Glomerular visceral epithelial cell (primary cell): Measurements from ENCODE around the gene WDR1.

ENCODE experiments used
- DNase-seq: peaks from one replicate; pipeline ENCODE4 v3.0.0-alpha.2; 2016; ENCODE audit errors: extremely low spot score

Gene WDR1, protein sequence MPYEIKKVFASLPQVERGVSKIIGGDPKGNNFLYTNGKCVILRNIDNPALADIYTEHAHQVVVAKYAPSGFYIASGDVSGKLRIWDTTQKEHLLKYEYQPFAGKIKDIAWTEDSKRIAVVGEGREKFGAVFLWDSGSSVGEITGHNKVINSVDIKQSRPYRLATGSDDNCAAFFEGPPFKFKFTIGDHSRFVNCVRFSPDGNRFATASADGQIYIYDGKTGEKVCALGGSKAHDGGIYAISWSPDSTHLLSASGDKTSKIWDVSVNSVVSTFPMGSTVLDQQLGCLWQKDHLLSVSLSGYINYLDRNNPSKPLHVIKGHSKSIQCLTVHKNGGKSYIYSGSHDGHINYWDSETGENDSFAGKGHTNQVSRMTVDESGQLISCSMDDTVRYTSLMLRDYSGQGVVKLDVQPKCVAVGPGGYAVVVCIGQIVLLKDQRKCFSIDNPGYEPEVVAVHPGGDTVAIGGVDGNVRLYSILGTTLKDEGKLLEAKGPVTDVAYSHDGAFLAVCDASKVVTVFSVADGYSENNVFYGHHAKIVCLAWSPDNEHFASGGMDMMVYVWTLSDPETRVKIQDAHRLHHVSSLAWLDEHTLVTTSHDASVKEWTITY

DNA sequence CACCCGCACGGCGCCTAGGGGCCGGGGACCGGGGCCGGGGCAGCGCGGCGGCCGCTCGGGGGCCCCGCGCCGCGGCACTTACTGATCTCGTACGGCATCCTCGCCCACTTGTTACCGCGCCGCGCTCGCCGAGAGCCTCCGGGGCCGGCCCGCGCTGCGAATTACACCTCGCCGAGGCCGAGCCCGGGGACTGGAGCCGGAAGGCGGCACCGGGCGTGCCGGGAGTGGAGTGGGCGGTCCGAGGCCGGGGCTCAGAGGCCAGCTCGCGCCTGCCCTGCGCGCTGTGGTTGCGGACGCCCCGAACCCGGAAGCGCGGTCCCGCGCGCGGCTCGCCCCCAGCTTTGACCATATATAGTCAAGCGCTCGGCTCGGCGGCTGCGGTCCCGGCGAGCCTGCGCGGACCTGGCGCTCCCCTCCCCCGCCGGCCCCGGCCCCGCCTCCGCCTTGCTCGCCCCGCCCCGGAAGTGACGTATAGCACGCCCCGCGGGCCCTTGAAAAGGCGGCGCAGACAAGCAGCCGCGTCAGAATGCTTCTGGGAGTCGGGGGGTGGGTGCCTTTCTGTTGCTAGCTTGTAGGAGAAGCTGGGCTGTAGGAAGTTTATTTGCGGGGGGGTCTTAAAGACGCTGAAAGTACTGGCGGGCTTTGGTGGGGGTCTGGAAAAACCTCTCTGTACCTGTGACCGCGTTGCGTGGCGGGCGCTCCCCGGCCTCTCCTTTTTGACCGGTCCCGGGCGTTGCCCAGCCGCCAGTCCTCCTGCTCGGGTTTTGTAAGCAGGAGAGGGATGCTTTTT lies at the start of gene WDR1:
Gene WDR1 (minus strand): TSS at position 231 of the 790 bp plus-strand sequence. CDS start 133 bp downstream, at position 98.
- peak; percentile 98 for DNase-seq

DNA sequence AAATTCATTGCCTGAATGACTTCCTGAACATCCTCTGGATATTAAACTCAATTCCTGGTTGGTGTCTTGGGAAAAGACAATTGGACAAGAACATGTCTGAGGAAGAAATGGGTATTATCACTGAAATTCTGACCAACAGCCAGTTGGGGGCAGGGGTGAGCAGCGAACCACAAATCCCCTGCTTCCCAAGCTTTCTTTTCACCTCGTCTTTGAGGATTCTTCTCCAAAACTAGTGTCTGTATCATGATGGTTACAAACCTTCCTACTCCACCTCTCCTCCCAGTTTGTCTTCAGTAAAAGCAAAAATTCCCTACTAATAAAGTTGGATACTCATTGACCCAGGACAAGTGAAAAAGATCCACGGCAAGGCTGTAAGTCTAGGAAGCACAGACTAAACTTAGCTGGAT lies 48.3 kb upstream of the WDR1 start:
- peak; percentile 38 for DNase-seq

DNA sequence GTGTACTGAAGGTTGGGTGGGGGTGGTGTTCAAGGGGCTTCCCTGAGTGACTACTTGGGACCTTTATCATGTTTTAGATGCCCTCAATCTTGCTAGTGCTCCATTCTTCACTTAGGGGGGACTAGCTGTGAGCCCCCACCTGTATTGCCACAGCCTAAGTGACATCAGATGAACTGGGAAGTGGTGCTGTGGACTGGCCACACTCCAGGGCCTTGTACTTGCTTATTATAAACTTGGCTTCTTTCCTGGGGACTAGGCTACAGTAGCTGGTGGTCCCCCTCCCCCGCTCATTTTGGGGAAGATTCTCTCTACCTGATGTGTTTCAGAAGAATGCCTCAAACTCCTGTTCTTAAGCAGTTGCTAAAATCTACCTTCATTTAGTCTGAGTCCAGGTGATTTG lies 46.7 kb upstream of the WDR1 start:
- DNase-seq, result no peak

DNA sequence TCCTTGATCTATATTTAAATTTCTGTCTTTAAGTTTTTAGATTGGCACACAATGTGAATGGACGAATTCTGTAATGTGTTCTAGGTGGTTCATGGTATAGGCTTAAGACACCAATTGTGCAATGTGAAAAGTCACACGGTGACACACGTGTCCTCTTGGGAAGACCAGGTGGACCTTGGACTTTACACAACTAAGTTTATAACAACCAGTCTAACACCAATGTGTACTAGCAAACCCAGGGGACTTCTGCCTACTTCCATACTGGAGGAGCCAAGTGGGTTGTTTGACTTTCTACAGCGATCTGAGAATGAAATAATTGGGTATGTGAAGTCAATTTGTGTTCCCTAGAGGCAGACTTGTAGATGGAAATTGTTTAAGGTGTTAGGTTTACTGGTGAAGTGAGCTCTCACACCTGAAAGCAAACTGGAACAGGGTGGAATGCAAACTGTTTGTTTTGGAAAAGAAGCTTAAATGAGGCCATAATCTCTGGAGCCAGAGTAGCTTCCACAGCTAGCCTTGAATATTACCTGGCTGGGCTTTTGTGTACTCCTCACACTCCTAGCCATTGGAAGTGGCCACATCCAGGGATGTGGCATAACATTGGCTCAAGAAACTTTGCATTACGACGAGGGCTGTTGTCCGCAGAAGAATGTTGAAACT lies 45.9 kb upstream of the WDR1 start:
- no peak for DNase-seq

DNA sequence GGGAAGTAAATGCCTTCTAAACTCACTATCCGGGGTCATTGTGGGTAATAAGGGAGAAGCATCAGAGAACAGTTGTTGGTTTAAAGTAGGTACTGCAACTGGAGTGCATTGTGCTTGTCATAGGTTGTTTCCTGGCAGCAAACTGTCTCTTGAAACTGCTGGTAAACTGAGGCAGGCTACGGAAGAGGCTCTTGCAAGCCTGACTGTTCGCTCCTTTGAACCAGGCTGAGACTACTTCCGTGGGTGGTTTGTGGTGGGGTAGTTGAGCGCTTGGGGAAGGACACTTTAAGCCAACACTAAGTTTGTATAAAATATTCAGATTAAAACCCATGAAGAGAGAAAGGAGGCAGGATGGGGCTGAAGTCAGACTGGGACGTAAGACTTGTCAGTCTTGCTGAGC lies 45.2 kb upstream of the WDR1 start:
- no peak for DNase-seq

DNA sequence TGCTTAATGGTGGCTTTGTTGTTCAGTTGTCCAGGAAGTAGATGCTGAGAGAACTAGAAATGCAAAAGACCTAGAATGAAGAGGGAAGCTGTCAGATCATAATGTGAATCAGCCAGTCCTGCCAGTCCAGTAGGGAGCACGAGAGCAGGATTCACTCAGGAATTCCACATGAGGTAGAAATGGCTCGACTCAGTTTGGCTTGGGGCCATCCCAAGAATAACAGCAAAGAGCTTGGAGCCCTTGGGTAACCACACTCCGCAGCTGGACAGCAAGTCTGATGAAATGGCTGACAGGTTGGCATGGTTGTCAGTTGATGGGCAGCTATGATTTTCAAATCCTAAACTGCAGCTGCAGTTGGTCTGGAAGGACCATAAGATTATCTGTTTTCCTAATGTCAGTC lies 44.5 kb upstream of the WDR1 start:
- DNase-seq, result peak; percentile 45

DNA sequence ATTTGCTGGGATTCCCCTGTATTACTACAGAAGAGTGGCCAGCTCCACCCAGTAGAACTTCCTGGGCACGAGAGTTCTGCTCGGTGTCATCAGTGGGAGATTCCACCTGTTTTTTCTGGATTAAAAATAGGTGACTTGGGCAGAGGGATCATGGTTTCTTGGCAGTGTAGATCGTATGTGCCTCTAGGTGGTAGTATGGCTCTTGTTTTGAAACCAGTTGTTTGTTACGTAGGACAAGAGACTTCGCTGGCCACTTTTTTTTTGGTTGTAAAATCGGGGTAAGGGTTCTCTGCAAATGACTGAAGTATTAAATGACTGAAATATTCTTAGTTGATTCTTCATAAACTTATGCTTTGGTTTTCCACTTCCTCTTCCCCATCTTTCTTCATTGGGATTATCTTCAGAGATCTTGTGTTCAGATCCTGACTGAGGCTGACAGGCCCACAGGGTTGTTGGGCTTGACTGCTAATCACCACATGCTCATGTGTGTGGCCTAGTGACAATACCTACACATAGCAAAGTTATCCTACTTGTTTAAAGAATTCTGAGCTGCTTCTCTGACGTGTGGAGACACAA lies 43.8 kb upstream of the WDR1 start:
- no peak for DNase-seq

DNA sequence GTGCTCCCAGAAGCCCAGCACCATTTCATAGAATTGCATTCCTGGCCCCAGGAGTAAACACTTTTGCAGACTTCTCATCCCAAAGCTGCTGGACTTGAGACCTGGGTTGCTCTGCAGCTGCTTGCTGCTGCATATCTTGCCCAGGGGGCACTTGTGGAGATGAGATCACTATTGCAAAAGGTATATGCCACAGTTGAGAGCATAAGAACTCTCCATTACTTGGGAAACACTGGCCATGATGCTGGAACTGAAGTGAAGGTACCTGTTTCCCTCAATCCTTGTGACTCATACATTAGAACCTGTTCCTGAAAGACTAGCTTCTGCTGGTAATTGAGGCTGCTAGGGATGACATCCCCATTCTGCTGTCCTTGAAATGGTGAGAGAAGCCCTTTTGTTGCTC lies 43.1 kb upstream of the WDR1 start:
- no peak for DNase-seq

DNA sequence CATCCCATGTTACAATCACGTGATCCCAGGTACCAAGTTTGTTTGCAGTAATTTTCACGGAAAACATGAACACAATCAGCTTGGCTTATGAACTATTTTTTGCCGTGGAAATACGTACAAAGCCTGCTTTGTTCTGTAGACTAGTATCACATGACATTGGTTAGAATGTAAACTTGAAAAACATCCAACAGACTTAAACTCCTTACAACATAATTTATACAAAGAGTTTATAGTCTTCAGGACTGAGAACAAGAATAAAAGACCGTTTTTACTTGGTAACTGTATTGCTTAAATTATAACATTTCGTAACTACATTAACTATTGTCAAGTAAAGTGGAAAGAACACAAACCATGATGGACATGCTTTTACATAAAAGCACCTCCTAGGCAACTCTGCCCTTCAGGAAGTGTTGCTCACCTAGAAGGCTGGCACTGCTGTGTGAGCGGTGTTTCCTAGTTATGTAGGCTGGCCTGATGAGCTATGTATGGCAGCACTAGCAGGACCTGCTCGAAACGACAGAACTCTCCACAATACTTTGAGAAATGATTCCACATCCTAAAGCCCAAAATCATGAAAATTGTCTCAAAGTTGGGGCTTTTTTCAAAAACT lies 41.8 kb upstream of the WDR1 start:
- no peak for DNase-seq

DNA sequence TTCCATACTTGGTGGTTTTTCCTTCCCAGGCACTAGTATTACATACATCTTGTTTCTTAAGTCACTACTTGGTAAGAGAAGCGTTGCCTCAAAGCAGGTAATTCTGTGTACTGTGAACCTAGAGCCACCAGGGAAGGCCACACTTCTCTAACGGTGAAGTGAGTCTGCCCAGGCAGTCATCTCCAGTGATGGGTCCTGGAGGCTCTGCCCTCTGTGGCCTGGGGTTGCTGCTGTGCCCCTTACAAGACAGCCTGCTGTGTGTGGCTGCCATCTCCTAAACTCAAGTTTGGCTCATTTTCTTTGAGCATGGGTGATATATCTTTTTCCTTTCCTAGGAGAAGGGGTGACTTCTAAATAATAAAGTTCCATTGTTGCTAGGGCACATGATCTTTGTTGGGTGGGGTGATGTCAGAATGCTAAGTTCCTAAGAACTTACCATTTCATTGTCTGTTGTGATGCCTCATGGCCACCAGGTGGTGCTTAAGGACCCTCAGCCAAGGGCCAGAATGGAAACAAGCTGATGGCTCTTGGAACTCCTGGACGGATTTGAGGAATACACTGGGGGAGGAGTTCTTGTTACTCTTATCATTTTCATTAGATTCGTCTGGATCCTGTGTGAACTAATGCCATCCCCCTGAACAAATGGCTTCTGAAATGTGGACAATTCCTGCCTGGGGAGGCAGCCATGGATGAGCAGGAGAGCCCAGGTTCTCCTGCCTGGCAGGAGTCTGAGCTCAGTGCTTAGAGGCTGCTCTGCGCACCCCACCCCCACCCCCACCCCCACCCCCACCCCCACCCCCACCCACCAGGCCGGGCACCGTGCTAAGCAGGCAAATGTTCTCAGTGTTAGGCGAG lies 41.1 kb upstream of the WDR1 start:
- DNase-seq, result peak; percentile 66

DNA sequence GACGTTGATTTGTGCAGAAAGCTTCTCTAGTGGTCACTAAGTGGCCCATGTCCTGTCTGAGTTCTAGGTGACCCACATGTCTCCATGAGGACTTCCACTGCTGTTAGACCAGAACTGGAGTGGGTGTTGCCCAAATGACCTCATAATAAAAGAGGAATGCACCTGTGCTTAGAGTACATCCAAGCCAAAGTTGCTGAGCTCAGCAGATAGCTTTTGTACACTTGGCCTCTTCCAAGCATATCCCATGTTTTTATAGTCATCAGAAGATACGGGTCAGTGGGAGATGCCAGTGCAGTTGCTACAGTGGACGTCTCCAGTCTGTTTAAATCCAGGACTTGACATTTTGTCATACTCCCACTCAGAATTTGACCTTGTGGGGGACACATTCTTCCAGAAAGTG lies 37.6 kb upstream of the WDR1 start:
- DNase-seq, result no peak

DNA sequence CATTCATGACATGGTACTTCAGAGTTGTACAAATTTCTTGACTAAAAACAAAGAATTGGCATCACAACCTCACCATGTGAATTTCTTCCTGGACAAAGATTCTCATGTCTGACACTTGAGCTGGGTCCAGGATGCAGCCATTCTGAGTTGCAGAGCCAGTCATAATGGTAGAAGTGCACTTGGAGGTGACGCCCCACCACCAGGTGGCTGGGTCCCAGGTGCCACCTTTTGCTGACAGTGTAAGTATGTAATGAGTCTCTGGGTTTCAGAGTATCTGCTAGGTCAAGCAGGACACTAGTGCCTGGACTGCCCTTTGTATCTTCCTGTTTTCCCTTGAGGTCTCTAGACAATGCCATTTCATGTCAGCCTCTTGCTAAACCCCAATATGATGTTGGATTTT lies 36.6 kb upstream of the WDR1 start:
- no peak for DNase-seq

DNA sequence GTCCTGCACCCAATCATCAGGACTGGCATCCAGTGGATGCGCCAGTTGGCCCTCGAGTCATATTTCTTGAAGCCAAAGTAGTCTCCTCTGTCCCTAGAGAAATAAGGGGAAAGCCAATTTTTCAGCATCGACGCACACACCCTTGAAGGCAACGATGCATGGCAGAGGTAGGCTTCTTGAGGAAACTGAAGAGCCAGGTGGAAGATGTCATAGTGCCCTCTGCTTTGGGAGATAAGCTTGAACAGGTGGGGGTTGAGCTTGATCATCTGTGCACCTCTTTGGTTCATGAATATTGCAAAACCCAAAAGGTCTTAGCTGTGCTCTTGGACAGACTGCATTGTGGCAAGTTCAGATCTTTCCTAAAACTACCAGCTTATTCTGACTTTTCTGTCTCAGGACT lies 34.6 kb upstream of the WDR1 start:
- no peak for DNase-seq

DNA sequence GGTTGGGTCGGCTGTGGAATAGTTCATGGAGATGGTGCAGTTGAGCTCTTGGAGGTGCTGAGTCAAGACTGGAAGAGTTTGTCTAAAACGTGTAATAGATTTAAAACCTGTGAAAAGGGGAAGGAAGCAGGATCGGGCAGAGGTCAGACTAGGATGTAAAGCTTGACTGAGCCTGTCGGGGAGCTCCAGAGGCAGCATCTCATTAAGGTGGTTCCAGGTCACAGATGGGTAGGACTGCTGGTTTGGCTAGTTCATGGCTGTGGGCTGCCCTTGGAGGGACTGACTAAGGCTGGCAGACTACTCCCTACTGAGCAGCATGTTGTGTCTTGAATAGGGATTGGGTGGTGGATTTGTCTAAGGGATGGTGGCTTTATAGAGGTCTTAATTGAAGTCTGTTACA lies 28.4 kb upstream of the WDR1 start:
- DNase-seq, result no peak

DNA sequence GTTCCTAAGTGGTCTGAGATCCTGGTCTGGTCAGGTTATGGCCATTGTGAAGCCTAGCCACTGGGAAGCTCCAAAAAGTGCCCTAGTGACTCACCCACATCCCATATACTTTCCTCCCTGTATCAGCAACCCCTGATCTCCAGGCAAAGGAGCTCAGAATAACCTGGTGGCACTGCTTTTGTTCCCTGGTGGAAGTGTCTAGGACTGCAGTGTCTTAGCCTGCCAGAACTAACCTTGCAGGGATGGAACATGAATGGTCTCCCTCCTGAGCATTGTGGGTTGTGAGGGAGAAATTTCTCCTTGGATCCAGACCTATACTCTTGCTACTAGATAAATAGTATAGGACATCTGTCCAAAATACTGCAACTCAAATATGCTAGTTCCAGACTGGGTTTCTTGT lies 27.9 kb upstream of the WDR1 start:
- no peak for DNase-seq

DNA sequence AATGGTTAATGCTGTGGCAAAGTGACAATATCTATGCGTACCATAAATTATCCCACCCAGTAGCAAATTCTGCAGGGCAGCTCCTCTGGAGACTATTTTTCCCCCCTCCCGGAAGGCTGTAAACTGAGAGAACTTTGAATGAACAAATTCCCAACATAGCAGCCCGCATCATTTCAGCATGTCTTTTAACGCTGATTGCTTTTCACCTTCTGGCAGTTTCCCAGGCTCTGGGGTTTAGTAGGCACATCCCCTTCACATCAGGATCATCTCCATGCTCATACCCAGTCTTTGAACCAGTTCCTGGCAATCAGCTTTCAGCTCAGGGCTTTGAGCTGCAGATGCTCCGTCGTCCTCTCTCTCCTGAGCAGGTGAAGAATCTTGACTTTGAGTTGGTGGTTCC lies 26.6 kb upstream of the WDR1 start:
- DNase-seq, result no peak

DNA sequence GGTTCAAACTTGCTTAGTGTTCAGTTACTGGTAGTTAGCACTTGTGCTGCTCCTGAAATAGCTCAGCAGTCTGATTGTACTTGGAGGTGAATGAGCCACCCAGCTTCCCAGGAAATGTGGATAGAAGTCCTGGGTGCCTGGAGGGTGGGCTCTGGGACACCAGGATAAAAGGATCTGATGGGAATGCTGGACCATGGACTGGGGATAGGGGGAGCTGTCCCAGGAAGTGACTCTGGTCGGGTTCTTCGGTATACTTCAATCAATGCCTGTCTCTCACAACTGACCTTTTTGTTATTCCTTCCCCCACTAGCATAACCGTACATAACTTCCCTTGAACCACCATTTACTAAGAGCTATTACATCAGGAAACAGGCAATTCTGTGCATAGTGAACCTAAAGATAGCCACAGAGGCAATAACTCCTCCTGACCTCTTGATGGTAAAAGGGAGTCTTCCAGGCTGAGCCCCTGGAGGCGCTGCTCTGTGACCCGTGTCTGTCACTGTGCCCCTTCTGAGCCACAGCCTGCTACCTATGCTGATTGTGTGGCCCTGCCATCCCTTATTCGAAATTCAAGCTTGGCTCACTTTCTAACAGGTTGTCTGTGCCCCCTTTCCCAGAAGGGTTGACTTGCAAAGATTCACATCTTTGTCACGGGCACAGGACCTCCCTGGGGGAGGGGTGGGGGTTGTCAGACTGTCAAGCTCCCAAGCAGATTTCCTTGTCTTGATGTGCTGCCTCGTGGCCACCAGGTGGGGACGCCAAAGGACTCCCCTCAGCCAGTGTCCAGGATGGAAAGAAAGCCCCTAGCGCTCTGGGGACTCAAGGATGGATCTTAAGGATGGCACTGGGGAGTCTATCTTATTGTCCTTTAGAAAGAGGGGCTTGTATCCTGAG lies 24.5 kb upstream of the WDR1 start:
- no peak for DNase-seq

DNA sequence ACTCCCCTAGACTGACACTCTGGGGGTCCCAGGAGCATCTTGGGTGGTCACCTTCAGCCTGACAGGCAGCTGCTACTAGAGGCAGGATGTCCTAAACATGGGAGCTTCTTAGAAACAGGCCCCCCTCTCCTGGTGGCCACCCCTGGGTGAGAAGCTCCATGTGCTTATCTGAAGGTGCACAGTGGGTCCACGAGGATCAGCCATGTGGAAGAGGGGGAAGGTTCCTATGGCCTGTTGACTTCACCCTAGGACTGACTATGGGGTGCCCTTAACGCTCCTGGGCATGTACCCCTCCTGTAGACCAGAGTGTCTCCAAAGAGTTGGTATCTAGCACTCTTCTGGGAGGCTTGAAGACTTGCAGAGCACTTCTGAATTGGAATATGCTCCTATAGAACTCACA lies 22.9 kb upstream of the WDR1 start:
- DNase-seq, result no peak

DNA sequence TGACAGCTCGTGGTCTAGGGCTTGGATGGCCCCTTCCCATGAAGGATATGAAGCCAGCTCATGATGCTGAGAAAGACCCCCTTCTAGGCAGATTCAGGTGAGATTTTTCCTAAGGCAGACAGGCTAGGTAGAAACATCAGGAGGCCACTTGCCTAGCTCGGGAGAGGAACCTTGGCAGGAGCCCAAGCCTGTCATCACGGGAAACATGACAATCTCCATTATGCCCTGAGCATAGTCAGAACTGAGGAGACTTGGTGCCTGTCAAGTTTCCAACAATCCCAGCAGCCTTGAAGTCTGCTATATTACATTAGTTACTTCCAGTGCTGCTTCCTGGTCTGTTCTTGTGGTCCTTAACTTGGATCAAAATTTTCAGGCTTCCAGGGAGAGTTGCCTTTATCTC lies 18.7 kb upstream of the WDR1 start:
- no peak for DNase-seq

DNA sequence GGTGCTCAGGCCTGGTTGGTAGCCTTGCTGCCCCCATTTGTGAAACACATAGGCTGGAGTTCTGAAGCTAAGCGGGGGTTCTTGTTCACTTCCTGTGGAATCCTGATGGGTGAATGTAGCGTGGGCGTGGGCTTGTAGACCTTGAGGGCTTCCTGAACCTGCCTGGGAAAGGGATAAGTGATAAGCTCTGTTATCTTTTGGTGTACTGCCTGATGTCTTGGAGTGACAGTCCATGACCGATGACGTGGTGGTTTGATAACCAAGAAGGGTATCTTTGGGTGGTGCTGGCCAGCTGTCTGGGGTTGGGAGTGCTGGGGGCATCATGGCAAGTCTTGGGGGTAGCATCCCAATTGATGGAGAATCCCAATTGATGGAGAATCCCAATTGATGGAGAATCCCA lies 17.5 kb upstream of the WDR1 start:
- no peak for DNase-seq
